HG03354 (cell line): ENCODE results near the gene OR7C1.
"Not testable (repeated sequence)": the region's sequence is repeated elsewhere in the genome, so short reads cannot be mapped to it uniquely, and the experiment has no call there.

Experiments used
- ATAC-seq: cut with Tn5 transposase; IDR thresholded peaks from one replicate; pipeline ENCODE4 v1.9.1; 2021; ENCODE audit warnings: mild to moderate bottlenecking; ENCODE audit not compliant: unreplicated experiment, poor library complexity, severe bottlenecking

OR7C1 gene

GRCh38 chr19:14835011-14835410, at the start of gene OR7C1, which contains the start of gene OR7A5:
Gene OR7C1, minus strand, starts transcription at chr19:14835185. Its CDS starts 35,049 bp downstream, at chr19:14800136.
Gene OR7A5, minus strand, starts transcription at chr19:14835185. Its CDS starts 6,944 bp downstream, at chr19:14828241.
- ATAC-seq, result no peak

DNA sequence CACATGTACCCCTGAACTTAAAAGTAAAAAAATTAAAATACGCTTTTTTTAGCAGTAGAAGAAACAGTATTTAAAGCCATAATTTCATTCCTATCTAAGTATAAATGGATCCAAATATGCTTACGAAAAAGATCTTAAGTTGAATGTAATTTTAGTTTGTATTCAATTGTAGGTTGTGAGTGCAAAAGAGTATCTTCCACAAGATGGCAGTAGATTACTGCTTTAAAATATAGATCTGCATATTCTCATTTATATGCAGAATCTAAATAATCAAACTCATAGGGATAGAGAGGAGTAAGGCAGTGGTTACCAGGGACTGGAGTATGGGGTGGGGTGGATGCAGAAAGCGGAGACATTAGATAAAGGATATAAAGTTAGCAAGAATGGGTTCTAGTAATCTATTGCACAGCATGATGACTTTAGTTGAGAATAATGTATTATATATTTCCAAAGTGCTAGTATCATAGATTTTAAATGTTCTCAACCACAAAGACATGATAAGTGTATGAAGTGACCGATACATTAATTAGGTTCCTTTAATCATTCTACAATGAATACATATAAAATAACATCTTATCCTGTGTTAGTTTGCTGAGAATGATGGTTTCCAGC, 36.7 kb upstream of the OR7C1 start:
- ATAC-seq, result no peak

DNA sequence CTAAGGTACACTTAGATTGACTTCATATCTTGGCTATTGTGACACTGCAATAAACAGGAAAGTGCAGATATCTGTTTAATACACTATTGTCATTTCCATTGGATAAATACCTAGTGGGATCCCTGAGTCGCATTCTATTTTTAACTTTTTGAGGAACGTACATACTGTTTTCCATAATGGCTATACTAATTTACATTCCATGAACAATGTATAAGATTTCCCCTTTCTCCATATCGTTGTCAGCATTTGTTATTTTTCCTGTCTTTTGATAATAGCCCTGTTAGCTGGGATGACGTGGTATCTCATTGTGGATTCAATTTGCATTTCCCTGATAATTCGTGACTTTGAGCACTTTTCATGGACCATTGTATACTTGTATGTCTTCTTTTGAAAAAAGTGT, 33.5 kb upstream of the OR7C1 start:
- ATAC-seq, result no peak

GRCh38 chr19:14848822-14849221, 13.8 kb upstream of the OR7C1 start, which contains the start of gene OR7A10:
Gene OR7A10, minus strand, starts transcription at chr19:14848922. Its CDS starts 7,045 bp downstream, at chr19:14841877.
- ATAC-seq, result no peak

DNA sequence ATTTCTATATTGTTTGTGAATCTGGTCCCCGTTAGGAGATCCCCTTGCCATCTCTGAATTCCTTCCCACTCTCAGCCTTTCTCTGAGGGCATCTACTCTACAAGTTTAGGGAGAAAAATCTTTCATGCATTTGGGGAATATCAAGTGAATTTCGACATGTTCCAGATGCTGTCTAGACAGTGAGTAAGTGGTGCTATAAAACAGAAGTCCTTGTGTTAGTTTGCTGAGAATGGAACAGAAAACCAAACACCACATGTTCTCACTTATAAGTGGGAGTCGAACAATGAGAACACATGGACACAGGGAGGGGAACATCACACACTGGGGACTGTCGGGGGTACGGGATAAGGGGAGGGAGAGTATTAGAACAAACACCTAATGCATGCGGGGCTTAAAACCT, 8.6 kb upstream of the OR7C1 start:
- no peak for ATAC-seq

DNA sequence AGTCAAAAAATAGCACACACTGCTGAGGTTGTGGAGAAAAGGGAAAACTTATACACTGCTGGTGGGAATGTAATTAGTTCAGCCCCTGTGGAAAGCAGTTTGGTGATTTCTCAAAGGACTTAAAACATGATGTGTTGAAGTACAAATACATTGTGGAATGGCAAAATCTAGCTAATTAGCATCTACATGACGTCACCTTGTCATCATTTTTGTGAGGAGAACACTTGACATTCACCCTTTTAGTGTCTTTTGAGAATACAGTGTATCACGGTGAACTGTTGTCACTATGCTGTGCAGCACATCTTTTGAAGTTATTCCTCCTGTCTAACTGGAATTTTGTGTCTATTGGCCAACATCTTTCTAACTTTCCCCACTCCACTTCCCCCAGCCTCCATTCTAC, 8.2 kb upstream of the OR7C1 start:
- no peak for ATAC-seq

DNA sequence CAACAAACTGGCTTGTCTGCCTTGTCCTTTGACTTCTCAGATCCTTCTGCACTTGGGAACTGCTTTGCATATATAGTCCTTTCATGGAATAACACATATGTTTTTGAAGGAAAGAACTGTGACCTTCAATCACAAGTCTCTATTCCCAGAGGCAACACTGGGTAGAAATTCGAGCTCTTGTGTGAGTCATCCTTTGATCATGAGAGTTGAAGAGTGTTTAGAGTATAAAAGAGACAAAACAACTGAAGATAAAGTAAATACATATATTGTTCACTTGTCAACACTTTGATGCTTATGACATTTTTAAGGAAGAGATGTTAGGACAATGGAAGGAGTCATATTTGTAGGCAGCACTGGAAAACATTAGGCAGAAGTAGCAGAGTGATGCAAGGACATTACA, 5.2 kb upstream of the OR7C1 start:
- ATAC-seq, result no peak

DNA sequence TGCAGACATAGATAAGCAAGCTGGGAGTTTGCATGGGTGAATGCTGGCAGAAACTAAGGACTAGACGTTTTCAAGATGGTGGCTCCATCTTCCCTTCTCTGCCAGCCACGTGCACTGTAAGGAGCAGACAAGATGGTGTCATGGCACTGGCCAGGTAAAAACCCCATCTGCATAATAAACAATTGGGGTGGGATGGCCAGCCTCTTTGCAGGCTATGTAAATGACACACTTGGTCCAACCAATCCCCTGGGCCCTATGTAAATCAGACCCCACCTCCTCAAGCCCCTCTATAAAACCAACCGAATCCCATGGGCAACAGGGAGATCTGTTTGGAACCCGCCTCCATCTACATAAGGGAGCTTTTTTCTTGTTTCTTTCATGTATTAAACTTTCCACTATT, 2.4 kb upstream of the OR7C1 start:
- ATAC-seq, result no peak

DNA sequence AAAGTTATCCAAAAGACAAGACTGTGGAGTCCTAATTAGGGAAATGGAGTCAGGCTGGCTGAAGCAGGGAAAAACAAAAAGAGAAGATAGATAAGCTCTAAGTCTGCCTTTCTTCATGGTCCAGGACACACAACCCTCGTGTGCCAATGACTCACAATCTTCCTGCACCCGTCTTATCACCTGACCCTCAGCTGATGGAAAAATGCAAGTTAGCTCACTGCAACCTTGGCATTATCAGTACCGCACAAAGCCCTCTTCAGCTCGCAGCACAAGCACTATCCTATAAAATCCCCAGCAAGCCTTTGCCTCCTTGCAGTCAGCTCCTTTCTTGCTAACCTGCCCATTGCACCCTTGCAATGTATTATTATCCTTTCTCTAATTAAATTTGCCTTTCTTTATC, 4.3 kb downstream of the OR7C1 start:
- ATAC-seq, result no peak

DNA sequence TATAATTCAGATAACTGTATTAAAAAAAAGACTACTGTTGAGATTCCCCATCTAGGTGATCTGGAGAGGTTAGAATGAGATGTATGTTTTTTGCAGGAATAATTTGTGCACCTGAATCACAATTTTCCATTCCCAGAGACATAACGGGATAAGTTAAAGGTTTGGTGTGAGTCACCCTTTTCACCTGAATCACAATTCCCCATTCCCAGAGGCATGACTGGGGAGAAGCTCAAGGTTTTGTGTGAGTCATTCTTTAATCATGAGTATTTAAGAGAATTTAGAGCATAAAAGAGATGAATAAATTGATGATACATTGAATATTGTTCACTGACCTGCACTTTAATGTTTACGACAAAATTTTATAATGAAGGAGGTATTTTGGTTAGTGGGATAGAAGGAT, 9.0 kb downstream of the OR7C1 start:
- no peak for ATAC-seq

DNA sequence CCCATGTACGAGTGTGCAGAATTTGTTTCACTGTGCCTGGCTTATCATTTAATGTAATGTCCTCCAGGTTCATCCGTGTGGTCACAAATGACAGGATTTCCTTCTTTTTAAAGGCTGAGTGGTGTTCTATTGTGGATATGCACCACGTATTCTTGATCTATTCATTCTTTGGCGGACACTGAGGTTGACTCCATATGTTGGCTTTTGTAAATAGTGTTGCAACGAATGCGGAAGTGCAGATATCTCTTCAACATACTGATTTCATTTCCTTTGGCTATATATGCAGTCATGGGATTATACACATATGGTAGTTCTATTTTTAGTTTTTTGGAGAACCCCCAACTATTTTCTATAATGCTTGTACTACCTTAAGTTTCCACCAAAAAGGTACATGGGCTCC, 13.0 kb downstream of the OR7C1 start:
- ATAC-seq, result no peak

- no peak for ATAC-seq
These were observed 16.4 kb downstream of the OR7C1 start for GRCh38 chr19:14818588-14818987.

- ATAC-seq, result no peak
These were observed 17.9 kb downstream of the OR7C1 start for GRCh38 chr19:14817052-14817451.

GRCh38 chr19:14814982-14815652, 19.9 kb downstream of the OR7C1 start:
- ATAC-seq, result no peak

DNA sequence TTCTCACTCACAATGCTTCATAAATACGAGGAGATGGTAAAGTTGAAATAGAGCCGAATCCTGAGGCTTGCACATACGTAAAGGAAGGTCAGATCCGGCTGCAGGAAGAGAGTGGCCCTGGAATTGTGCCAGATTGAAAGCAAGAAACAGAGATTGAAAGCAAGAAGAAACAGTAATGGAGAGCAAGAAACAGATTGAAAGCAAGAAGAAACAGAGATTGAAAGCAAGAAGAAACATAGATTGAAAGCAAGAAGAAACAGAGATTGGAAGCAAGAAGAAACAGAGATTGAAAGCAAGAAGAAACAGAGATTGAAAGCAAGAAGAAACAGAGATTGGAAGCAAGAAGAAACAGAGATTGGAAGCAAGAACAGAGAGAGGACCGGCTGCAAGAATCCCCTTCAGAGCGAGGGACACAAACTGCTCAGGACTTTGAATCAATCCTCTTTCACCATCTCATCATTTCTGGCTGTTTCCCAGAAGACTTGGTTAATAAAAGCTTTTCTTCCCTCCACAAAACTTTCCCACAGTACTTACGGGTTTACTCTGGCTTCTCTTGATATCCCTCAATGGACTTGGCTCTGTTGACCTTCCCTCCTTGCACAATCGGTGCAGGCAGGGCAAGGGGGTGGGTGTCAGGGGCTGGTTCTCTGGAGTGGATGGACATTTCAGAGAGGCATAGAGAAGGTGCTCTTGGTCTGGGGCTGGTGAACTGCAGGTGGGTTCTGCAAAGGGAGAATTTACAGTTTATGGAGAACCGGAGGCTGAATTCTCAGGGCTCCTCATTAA, 25.5 kb downstream of the OR7C1 start:
- no peak for ATAC-seq

DNA sequence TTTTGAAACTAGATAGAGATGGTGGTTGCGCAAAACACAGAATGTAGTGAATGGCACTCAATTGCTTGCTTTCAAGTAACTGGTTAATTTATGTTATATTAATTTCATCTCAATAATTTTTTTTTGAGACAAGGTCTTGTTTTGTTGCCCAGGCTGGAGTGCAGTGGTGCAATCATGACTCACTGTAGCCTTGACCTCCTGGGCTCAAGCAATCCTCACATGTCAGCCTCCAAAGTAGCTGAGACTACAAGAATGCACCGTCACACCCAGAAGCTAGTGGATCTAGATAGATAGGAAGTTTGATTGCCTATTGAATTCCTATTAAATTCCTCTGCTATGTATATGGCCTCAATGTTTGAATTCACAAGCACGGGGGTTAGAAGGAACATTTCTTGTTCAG, 30.2 kb downstream of the OR7C1 start:
- ATAC-seq, result no peak

GRCh38 chr19:14798760-14799159, 36.2 kb downstream of the OR7C1 start:
- no peak for ATAC-seq

DNA sequence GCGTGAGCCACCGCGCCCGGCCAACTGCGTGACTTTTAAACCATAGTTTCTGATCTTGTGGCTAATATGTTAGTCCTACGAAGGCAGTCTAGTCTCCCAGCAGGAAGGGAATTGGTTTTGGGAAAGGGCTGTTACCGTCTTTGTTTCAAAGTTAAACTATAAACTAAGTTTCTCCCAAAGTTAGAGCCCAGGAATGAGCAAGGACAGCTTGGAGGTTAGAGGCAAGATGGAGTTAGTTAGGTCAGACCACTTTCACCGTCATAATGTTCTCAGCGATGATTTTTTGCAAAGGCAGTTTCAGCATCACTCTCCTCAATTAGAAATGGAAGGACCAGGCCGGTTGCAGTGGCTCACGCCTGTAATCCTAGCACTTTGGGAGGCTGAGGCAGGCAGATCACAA, 39.0 kb downstream of the OR7C1 start:
- ATAC-seq, result no peak

DNA sequence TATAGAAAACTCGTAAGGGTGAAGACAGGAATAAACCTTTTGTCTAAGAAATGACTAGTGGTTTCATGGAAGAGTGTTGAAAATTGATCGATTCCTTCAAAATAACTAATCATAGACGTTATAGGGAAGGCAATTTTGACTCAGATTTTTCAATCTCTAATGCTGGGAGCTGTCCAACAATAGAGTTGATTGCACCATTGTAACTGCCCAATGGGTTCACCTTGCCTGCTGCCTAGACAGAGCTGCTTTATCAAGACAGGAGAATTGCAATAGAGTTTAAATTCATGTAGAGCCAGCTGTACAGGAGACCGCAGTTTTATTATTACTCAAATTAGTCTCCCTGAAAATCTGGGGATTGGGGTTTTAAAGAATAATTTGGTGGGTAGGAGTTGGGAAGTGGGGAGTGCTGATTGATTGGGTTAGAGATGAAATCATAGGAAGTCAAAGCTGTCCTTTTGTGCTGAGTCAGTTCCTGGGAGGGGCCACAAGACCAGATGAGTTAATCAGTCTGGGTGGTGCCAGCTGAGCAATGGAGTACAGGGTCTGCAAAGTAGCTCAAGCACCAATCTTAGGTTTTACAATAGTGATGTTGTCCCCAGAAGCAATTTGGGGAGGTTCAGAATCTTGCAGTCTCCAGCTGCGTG, 39.8 kb downstream of the OR7C1 start:
- no peak for ATAC-seq

DNA sequence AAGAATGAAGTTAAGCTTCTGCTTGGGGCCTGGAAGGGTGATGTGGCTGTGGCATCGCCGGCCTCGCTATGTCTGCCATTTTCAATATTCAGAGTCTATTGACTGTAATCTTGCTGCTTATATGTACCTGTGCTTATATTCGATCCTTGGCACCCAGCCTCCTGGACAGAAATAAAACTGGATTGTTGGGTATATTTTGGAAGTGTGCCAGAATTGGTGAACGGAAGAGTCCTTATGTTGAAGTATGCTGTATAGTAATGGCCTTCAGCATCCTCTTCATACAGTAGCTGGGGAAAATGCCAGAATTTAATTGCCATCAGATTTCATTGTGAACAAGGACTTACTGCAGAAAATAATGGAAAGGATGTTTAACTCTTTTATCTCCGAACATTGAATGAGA, 42.7 kb downstream of the OR7C1 start:
- ATAC-seq, result not testable (repeated sequence)
